ENCODE results near the gene UBE3C.
A peak's percentile ranks its signal among the peaks of the same experiment; 100 is the strongest.
"Not testable (repeated sequence)": the region's sequence is repeated elsewhere in the genome, so short reads cannot be mapped to it uniquely, and the experiment has no call there.

UBE3C gene

GRCh38 chr7:157241631-157242030 is 102.9 kb downstream of the UBE3C start:
- no peak for DNase-seq

GRCh38 chr7:157244516-157245294 is 106.0 kb downstream of the UBE3C start:
- no peak for DNase-seq

- no peak for DNase-seq
Measured at GRCh38 chr7:157246052-157246451, 107.3 kb downstream of the UBE3C start.

- no peak for DNase-seq
Measured at GRCh38 chr7:157248659-157249058, 109.9 kb downstream of the UBE3C start.

- peak; percentile 25 to 57 for DNase-seq
Measured at GRCh38 chr7:157250605-157251228, 112.0 kb downstream of the UBE3C start.

- not testable (repeated sequence) for DNase-seq
Measured at GRCh38 chr7:157251817-157252216, 113.1 kb downstream of the UBE3C start.

GRCh38 chr7:157253850-157254249 is 115.1 kb downstream of the UBE3C start:
- DNase-seq: peak in 1 of 2 experiments; percentile 5

GRCh38 chr7:157254781-157255180 is 116.1 kb downstream of the UBE3C start:
- not testable (repeated sequence) for DNase-seq

GRCh38 chr7:157255201-157255606 is 116.5 kb downstream of the UBE3C start:
- DNase-seq: no peak

- no peak for DNase-seq
Measured at GRCh38 chr7:157263156-157263555, 124.4 kb downstream of the UBE3C start.

- DNase-seq: no peak
Measured at GRCh38 chr7:157265051-157265450, 126.3 kb downstream of the UBE3C start.

- no peak for DNase-seq
Measured at GRCh38 chr7:157266272-157266671, 127.5 kb downstream of the UBE3C start.

- no peak for DNase-seq
Measured at GRCh38 chr7:157267516-157267915, 128.8 kb downstream of the UBE3C start.

GRCh38 chr7:157267956-157268355 is 129.2 kb downstream of the UBE3C start:
- DNase-seq: no peak

- DNase-seq: no peak
Measured at GRCh38 chr7:157268540-157268939, 129.8 kb downstream of the UBE3C start.

- no peak for DNase-seq
Measured at GRCh38 chr7:157269341-157270059, 130.8 kb downstream of the UBE3C start.

GRCh38 chr7:157270060-157270444 is 131.3 kb downstream of the UBE3C start:
- no peak for DNase-seq

GRCh38 chr7:157271315-157271990 is 132.7 kb downstream of the UBE3C start:
- no peak for DNase-seq

- DNase-seq: no peak
Measured at GRCh38 chr7:157271991-157272324, 133.2 kb downstream of the UBE3C start.

- no peak for DNase-seq
Measured at GRCh38 chr7:157272351-157273207, 133.9 kb downstream of the UBE3C start.

GRCh38 chr7:157273208-157274093 is 134.7 kb downstream of the UBE3C start:
- peak in 1 of 2 experiments; percentile 65 for DNase-seq
